Tibial artery (tissue), 4 donors: ENCODE data around the gene RIC8B.

ENCODE experiments used
- DNase-seq, 2 donors: peaks; one replicate each; pipeline ENCODE4 v3.0.0-alpha.2; 2019
- H3K27ac ChIP-seq, 2 donors: fragments of 200-600 bp; sonication (generic) in 1 of 2; 1 replicate in 1 of 2; 2 replicates in 1 of 2; pipeline ENCODE4 v1.5.1; 2018 to 2019; ENCODE audit warnings: mild to moderate bottlenecking in 1 of 2
- H3K27me3 ChIP-seq, 2 donors: fragments of 200-600 bp; sonication (generic) in 1 of 2; one replicate each; pipeline versions ENCODE4 v1.5.1 to v1.6.0; 2016 to 2019
- H3K36me3 ChIP-seq, 3 donors: fragments of 200-600 bp; sonication (generic) in 2 of 3; one replicate each; pipeline ENCODE4 v1.5.1; 2016 to 2019; ENCODE audit warnings: mild to moderate bottlenecking in 2 of 3
- H3K4me1 ChIP-seq, 4 donors: fragments of 200-600 bp; sonication (generic) in 2 of 4; 1 replicate in 3 of 4; 2 replicates in 1 of 4; pipeline ENCODE4 v1.5.1; 2016 to 2019
- H3K4me3 ChIP-seq, 2 donors: fragments of 200-600 bp; sonication (generic) in 1 of 2; 1 replicate in 1 of 2; 2 replicates in 1 of 2; pipeline ENCODE4 v1.5.1; 2018 to 2019; ENCODE audit warnings: mild to moderate bottlenecking in 2 of 2
- H3K9me3 ChIP-seq, 3 donors: fragments of 200-600 bp; sonication (generic) in 1 of 3; one replicate each; pipeline ENCODE4 v1.5.1; 2016 to 2019
- CTCF ChIP-seq, 2 experiments: fragments of 200-600 bp in 1 of 2; fragments of 450-650 bp in 1 of 2; IDR thresholded peaks; one replicate each; pipeline ENCODE4 v1.5.1; 2017 to 2019; ENCODE audit warnings: antibody characterized with exemption in 2 of 2, mild to moderate bottlenecking in 1 of 2, moderate library complexity in 1 of 2
- intact Hi-C: fragments of 100-400 bp; cut with DNase I; formaldehyde crosslinking; loops from one replicate; pipeline ENCODE4 v1.15.0; 2023; ENCODE audit warnings: low total_unique reads

RIC8B gene

GRCh38 chr12:106878804-106879203 lies 104.3 kb downstream of the RIC8B start:
- Histone ChIP-seq H3K27me3 (no peaks in the 10 kb centered on the region), H3K36me3 (peaks cover 4 to 36% (median 28%) of the 10 kb centered on the region in 3 donors), H3K4me3 (no peak overlapping the region), H3K9me3 (no peaks in the 10 kb centered on the region), H3K4me1 (no peaks in the 10 kb centered on the region), H3K27ac (no peak overlapping the region)
- no peak for DNase-seq
- intact Hi-C loops: no loop called here
- TF ChIP-seq CTCF (IDR thresholded peaks at IDR 0.05): no peak

GRCh38 chr12:106879612-106880011 lies 105.1 kb downstream of the RIC8B start:
- DNase-seq: no peak
- TF ChIP-seq CTCF (IDR thresholded peaks at IDR 0.05): no peak
- H3K36me3 ChIP-seq: peaks cover 5 to 36% (median 29%) of the 10 kb centered on the region in 3 donors
- intact Hi-C loops: no loop called here
- H3K4me3 ChIP-seq: no peak overlapping the region
- H3K27ac ChIP-seq: no peak overlapping the region
- no peaks in the 10 kb centered on the region for H3K9me3 ChIP-seq
- no peaks in the 10 kb centered on the region for H3K4me1 ChIP-seq
- no peaks in the 10 kb centered on the region for H3K27me3 ChIP-seq

GRCh38 chr12:106883426-106883825 lies 108.9 kb downstream of the RIC8B start:
- intact Hi-C loops: no loop called here
- no peak overlapping the region for H3K4me3 ChIP-seq
- peaks cover 24 to 66% (median 59%) of the 10 kb centered on the region in 3 donors for H3K36me3 ChIP-seq
- H3K4me1 ChIP-seq: no peaks in the 10 kb centered on the region
- H3K27ac ChIP-seq: no peak overlapping the region
- H3K27me3 ChIP-seq: no peaks in the 10 kb centered on the region
- H3K9me3 ChIP-seq: no peaks in the 10 kb centered on the region
- TF ChIP-seq CTCF (IDR thresholded peaks at IDR 0.05): no peak
- no peak for DNase-seq

- no peak for DNase-seq
- Histone ChIP-seq H3K4me1 (no peaks in the 10 kb centered on the region), H3K9me3 (no peaks in the 10 kb centered on the region), H3K36me3 (peaks cover 24 to 61% (median 56%) of the 10 kb centered on the region in 3 donors), H3K27ac (no peak overlapping the region), H3K4me3 (no peak overlapping the region), H3K27me3 (no peaks in the 10 kb centered on the region)
- intact Hi-C loops: no loop called here
- no peak for TF ChIP-seq CTCF (IDR thresholded peaks at IDR 0.05)
These were observed 110.5 kb downstream of the RIC8B start for GRCh38 chr12:106885026-106885425.

- intact Hi-C loops: no loop called here
- no peak overlapping the region for H3K27ac ChIP-seq
- H3K4me1 ChIP-seq: no peaks in the 10 kb centered on the region
- no peak for TF ChIP-seq CTCF (IDR thresholded peaks at IDR 0.05)
- H3K36me3 ChIP-seq: peaks cover 24 to 56% (median 54%) of the 10 kb centered on the region in 3 donors
- no peak for DNase-seq
- no peak overlapping the region for H3K4me3 ChIP-seq
- no peaks in the 10 kb centered on the region for H3K27me3 ChIP-seq
- H3K9me3 ChIP-seq: no peaks in the 10 kb centered on the region
These were observed 111.2 kb downstream of the RIC8B start for GRCh38 chr12:106885541-106886249.
